ENCODE measurements around the gene CST11.

Gene CST11

GRCh38 chr20:23488996-23489395, 36.3 kb upstream of the CST11 start:
- peaks cover 6% of the 10 kb centered on the region for H3K27me3 ChIP-seq (ENCODE audit: insufficient read depth, poor library complexity, severe bottlenecking)
- H3K4me3 ChIP-seq (replicated peaks; ENCODE audit: insufficient read depth, low read length): no peak overlapping the region
- H3K27ac ChIP-seq (replicated peaks): no peak overlapping the region
- TF ChIP-seq SPI1 (IDR thresholded peaks at IDR 0.05; ENCODE audit: borderline replicate concordance, low read depth) (no peak), REST (IDR thresholded peaks at IDR 0.05; ENCODE audit: insufficient replicate concordance, low read depth) (no peak), CTCF (IDR thresholded peaks at IDR 0.05; ENCODE audit: insufficient read depth, low read length) (no peak), GABPA (IDR thresholded peaks at IDR 0.05; ENCODE audit: low read depth) (no peak), POLR2AphosphoS5 (IDR thresholded peaks at IDR 0.05; ENCODE audit: low read depth) (no peak)
- no peak for DNase-seq (ENCODE audit: low read depth in 1 of 2, low spot score in 1 of 2)

- peaks cover 6% of the 10 kb centered on the region for H3K27me3 ChIP-seq (ENCODE audit: insufficient read depth, poor library complexity, severe bottlenecking)
- TF ChIP-seq SPI1 (IDR thresholded peaks at IDR 0.05; ENCODE audit: borderline replicate concordance, low read depth): no peak
- TF ChIP-seq CTCF (IDR thresholded peaks at IDR 0.05; ENCODE audit: insufficient read depth, low read length): no peak
- no peak for TF ChIP-seq REST (IDR thresholded peaks at IDR 0.05; ENCODE audit: insufficient replicate concordance, low read depth)
- no peak for TF ChIP-seq POLR2AphosphoS5 (IDR thresholded peaks at IDR 0.05; ENCODE audit: low read depth)
- no peak for TF ChIP-seq GABPA (IDR thresholded peaks at IDR 0.05; ENCODE audit: low read depth)
- H3K4me3 ChIP-seq (replicated peaks; ENCODE audit: insufficient read depth, low read length): no peak overlapping the region
- H3K27ac ChIP-seq (replicated peaks): no peak overlapping the region
- DNase-seq (ENCODE audit: low read depth in 1 of 2, low spot score in 1 of 2): no peak
Measured at GRCh38 chr20:23488470-23488869, 35.8 kb upstream of the CST11 start.

- H3K4me3 ChIP-seq (replicated peaks; ENCODE audit: insufficient read depth, low read length): no peak overlapping the region
- DNase-seq (ENCODE audit: low read depth in 1 of 2, low spot score in 1 of 2): no peak
- TF ChIP-seq POLR2AphosphoS5 (IDR thresholded peaks at IDR 0.05; ENCODE audit: low read depth): no peak
- TF ChIP-seq SPI1 (IDR thresholded peaks at IDR 0.05; ENCODE audit: borderline replicate concordance, low read depth): no peak
- no peak for TF ChIP-seq CTCF (IDR thresholded peaks at IDR 0.05; ENCODE audit: insufficient read depth, low read length)
- no peak for TF ChIP-seq GABPA (IDR thresholded peaks at IDR 0.05; ENCODE audit: low read depth)
- TF ChIP-seq REST (IDR thresholded peaks at IDR 0.05; ENCODE audit: insufficient replicate concordance, low read depth): no peak
- no peak overlapping the region for H3K27ac ChIP-seq (replicated peaks)
- H3K27me3 ChIP-seq (ENCODE audit: insufficient read depth, poor library complexity, severe bottlenecking): peaks cover 6% of the 10 kb centered on the region
Measured at GRCh38 chr20:23484081-23484480, 31.4 kb upstream of the CST11 start.

All from HL-60 (cell line).